ENCODE results near the gene WT1. TPM values are rescaled to one million over a fixed set of nuclear protein-coding genes. Genes with fewer than 3 reads are reported as not detected.

The WT1 gene
- total and polyA plus RNA-seq, 2 experiments from 2014 or later: 3.0 to 5.0 TPM

DNA sequence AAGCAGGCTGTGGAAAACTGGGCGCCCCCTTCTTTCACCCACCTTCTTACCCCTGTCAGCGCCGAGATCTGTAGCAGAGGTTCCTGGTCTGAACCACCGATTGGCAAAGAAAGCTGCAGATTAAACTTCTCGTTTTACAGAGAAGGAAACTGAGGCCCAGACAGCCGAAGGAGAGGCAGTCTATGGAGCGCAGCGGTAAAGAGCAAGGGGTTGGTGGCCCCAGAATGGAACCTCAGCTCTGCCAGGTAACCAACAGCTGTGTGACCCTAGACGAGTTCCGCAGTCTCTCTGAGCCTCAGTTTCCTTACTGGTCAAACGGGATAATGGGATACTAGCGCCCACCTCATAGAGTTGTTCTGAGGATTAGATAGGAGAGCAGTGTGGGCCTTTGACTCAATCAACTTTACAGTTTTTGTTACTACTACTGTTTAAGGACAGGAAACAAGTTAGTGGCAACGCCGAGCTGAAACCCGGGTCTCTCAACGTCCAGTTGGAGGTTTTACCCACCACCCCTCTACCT lies 3.1 kb upstream of the WT1 start:
- TF ChIP-seq, protein P1, sequence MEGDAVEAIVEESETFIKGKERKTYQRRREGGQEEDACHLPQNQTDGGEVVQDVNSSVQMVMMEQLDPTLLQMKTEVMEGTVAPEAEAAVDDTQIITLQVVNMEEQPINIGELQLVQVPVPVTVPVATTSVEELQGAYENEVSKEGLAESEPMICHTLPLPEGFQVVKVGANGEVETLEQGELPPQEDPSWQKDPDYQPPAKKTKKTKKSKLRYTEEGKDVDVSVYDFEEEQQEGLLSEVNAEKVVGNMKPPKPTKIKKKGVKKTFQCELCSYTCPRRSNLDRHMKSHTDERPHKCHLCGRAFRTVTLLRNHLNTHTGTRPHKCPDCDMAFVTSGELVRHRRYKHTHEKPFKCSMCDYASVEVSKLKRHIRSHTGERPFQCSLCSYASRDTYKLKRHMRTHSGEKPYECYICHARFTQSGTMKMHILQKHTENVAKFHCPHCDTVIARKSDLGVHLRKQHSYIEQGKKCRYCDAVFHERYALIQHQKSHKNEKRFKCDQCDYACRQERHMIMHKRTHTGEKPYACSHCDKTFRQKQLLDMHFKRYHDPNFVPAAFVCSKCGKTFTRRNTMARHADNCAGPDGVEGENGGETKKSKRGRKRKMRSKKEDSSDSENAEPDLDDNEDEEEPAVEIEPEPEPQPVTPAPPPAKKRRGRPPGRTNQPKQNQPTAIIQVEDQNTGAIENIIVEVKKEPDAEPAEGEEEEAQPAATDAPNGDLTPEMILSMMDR (IDR thresholded peaks at IDR 0.05; ENCODE audit: low read depth, low read length): no peak
- H3K27ac ChIP-seq: no peak overlapping the region
- H3K27me3 ChIP-seq: peaks cover 100% of the 10 kb centered on the region
- H3K4me3 ChIP-seq: peak overlapping the region; percentile 12
- H3K36me3 ChIP-seq: no peaks in the 10 kb centered on the region
- peaks cover 4% of the 10 kb centered on the region for H3K4me1 ChIP-seq (ENCODE audit: low read depth)
- no peaks in the 10 kb centered on the region for H3K9me3 ChIP-seq (ENCODE audit: low read depth)
- no peak for DNase-seq (ENCODE audit: low read depth in 1 of 2, low spot score in 1 of 2)

DNA sequence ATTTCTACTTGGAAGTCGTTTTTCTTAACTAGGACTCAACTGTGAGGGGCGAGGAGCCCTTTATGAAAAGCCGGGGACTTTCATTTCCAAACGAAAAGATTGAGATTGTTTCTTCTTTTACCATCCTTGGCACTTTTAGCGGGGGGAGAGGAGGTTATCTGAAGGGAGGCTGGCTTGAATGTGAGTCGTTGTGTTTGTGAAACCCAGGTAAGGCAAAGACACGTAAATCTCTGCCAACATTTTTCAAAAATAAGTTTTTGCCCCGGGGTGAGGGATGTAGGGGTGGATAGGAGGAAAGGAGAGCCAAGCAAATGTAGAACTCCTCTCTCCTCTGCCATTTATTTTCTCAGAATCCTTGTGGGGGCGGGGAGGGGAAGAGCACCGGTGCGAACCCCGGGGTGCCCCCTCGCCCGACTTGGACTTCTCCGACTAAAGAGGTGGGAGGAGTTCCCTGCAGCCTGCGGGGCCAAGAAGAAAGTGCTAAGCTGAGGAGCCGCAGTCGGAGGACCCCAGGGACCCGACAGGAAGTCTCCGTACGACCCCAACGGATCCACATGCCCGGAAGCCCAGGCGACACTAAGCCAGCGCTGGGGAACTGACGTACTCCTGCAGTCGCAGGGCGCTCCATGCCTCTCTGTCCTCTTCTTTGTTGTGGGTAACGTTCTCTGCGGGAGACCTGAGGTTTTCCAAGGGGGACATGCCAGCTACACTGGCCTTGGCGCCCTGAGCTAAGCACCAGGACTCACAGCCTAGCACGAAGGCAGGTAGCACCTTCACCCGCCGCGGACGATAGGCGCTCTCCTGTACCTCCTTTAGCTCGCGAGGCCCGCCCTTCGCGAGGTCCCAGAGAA lies 2.4 kb upstream of the WT1 start:
- Histone ChIP-seq H3K4me3 (peak overlapping the region; percentile 12), H3K9me3 (ENCODE audit: low read depth) (no peaks in the 10 kb centered on the region), H3K36me3 (no peaks in the 10 kb centered on the region), H3K27me3 (peaks cover 100% of the 10 kb centered on the region), H3K4me1 (ENCODE audit: low read depth) (peaks cover 4% of the 10 kb centered on the region), H3K27ac (no peak overlapping the region)
- peak in 1 of 2 donors; percentile 54 for DNase-seq (ENCODE audit: low read depth in 1 of 2, low spot score in 1 of 2)
- TF ChIP-seq, protein P1 (IDR thresholded peaks at IDR 0.05; ENCODE audit: low read depth, low read length): no peak

DNA sequence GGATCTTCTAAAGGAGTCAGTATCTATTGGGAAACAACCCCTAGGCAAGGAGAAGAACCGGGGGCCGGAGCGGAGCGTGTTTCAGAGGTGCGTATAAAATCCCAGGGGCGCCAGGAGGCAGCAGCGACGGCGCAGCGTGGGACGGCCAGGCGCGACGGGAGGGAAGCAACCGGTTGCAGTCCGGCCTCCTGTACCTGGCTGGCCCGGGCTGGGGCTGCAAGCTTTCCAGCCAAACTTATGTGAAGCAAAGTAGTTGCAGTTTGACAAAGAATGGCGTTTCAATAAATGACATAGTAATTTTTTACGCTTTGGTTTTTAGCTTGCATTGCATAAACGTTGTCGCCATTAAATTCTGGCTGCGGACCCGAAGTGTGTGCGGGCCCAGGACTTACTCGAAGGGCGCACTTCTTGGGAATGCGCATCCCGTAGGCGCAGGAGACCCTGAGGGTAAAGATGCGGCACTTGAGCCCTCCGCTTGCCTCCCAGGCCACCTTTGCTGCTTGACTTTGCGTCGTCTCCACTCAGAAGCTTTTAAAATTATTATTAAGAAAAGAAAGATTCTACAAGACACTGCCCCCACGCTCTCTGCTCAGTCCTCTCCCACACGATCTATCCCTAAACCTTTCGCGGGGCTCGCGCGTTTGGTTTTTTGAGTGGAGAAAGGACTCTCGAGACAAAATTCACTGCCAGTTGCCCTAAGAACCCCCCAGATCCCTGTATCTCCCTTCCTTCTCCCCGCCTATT lies 1.6 kb upstream of the WT1 start:
- peak in 1 of 2 donors; percentile 42 for DNase-seq (ENCODE audit: low read depth in 1 of 2, low spot score in 1 of 2)
- Histone ChIP-seq H3K4me3 (no peak overlapping the region), H3K36me3 (no peaks in the 10 kb centered on the region), H3K9me3 (ENCODE audit: low read depth) (no peaks in the 10 kb centered on the region), H3K27me3 (peaks cover 100% of the 10 kb centered on the region), H3K4me1 (ENCODE audit: low read depth) (peaks cover 4% of the 10 kb centered on the region), H3K27ac (no peak overlapping the region)
- TF ChIP-seq, protein P1 (IDR thresholded peaks at IDR 0.05; ENCODE audit: low read depth, low read length): peak; percentile 10

GRCh38 chr11:32435942-32436750 lies 807 bp upstream of the WT1 start:
- no peak overlapping the region for H3K27ac ChIP-seq
- peaks cover 4% of the 10 kb centered on the region for H3K4me1 ChIP-seq (ENCODE audit: low read depth)
- no peaks in the 10 kb centered on the region for H3K36me3 ChIP-seq
- peaks cover 100% of the 10 kb centered on the region for H3K27me3 ChIP-seq
- H3K4me3 ChIP-seq: peak overlapping the region; percentile 22
- DNase-seq (ENCODE audit: low read depth in 1 of 2, low spot score in 1 of 2): peak in 1 of 2 donors; percentile 78
- TF ChIP-seq, protein P1 (IDR thresholded peaks at IDR 0.05; ENCODE audit: low read depth, low read length): no peak
- no peaks in the 10 kb centered on the region for H3K9me3 ChIP-seq (ENCODE audit: low read depth)

GRCh38 chr11:32435152-32435480 lies 223 bp downstream of the WT1 start:
- peak in 1 of 2 donors; percentile 75 for DNase-seq (ENCODE audit: low read depth in 1 of 2, low spot score in 1 of 2)
- Histone ChIP-seq H3K4me1 (ENCODE audit: low read depth) (peaks cover 4% of the 10 kb centered on the region), H3K36me3 (no peaks in the 10 kb centered on the region), H3K9me3 (ENCODE audit: low read depth) (no peaks in the 10 kb centered on the region), H3K4me3 (peak overlapping the region; percentile 22), H3K27me3 (peaks cover 100% of the 10 kb centered on the region), H3K27ac (no peak overlapping the region)
- TF ChIP-seq, protein P1 (IDR thresholded peaks at IDR 0.05; ENCODE audit: low read depth, low read length): no peak

All from cardiac muscle cell (in vitro differentiated cells and primary cell).